ENCODE data around the gene SMARCE1.
A peak's percentile ranks its signal among the peaks of the same experiment; 100 is the strongest.

SMARCE1 gene

GRCh38 chr17:40647624-40648383, at the start of gene SMARCE1:
Gene SMARCE1, minus strand, starts transcription at chr17:40647818. Its CDS starts 2,016 bp downstream, at chr17:40645802.
- DNase-seq (ENCODE audit: low read depth in 2 of 2), result peak; percentile 39 to 44

DNA sequence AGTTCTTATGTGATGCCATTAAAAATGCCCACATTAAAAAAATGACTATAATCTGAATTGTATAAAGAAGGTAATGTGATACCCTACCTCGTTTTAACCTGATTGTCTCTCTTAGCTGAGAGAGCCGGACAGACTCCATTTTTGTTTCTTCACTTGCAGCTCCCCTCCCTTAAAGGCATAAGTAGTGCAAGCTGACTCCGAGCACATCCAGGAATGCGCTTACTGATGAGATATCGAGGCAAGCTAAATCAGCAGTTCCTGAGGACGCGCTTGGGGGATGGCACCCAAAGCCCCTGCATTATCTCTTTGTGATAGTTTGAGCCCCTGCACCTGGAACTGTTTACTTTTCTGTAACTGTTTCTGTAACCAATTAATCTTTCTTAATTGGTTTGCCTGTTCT, 49.7 kb upstream of the SMARCE1 start:
- DNase-seq (ENCODE audit: low read depth in 2 of 2), result no peak

DNA sequence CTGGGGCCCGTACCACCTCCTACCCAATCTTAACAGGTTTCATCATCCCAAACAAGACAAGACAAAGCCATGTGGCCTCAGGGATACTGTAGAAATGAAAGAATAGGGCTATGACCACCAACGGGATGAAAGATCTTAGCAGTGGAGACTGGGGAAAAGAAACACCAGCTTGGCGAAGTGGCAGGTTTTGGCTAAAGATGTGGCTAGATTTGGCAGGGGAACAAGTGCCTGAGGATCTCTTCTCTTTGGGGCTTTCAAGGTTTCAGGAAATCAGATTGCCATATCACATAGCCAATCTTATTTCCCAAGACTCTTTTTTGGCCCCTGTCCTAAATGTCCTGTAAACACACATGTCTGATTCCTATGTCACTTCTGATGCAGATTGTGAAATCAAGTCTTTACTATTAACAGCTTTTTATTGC, 49.0 kb upstream of the SMARCE1 start:
- DNase-seq (ENCODE audit: low read depth in 2 of 2), result no peak

GRCh38 chr17:40695874-40696472, 48.4 kb upstream of the SMARCE1 start:
- DNase-seq (ENCODE audit: low read depth in 2 of 2), result no peak

- DNase-seq (ENCODE audit: low read depth in 2 of 2), result no peak
Measured at GRCh38 chr17:40694584-40694983, 47.0 kb upstream of the SMARCE1 start.

DNA sequence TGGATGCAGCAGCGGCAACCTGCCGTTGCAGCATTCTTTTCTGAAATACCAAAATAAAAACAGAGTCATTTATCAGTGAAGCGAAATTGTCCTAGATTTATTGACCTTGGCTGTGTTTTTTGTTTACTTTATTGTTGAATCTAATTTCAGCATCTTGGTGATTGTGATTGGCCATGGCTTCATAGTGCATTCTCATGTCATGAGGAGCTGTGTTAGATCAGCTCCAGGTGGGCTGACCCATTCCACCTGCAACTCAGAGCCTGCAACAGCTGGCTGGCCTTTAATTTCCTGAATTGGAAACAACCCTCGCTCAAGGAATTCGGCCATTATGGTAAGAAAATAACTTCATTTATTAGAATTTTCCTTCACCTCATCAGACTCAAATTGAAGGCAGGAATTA, 39.5 kb upstream of the SMARCE1 start:
- DNase-seq (ENCODE audit: low read depth in 2 of 2), result no peak

- no peak for DNase-seq (ENCODE audit: low read depth in 2 of 2)
Measured at GRCh38 chr17:40686192-40686591, 38.6 kb upstream of the SMARCE1 start.

GRCh38 chr17:40680998-40681397, 33.4 kb upstream of the SMARCE1 start:
- no peak for DNase-seq (ENCODE audit: low read depth in 2 of 2)

DNA sequence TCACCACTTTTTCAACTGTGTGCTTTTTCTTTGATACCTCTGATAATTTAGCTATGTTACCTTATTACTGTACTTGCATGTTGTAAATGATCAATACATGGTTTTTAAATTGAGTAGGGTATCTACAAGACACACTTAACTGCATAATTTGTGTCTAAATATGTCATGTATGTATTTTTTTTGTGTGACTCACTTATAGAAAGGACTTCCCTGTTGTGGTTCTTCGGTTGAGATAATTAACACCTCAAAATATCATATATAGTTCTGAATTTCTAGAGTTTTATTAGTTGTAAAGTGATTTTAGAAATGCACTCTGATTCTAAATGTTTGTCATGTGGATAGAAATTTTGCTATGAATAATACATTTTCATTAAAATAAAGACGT, 31.9 kb upstream of the SMARCE1 start:
- no peak for DNase-seq (ENCODE audit: low read depth in 2 of 2)

DNA sequence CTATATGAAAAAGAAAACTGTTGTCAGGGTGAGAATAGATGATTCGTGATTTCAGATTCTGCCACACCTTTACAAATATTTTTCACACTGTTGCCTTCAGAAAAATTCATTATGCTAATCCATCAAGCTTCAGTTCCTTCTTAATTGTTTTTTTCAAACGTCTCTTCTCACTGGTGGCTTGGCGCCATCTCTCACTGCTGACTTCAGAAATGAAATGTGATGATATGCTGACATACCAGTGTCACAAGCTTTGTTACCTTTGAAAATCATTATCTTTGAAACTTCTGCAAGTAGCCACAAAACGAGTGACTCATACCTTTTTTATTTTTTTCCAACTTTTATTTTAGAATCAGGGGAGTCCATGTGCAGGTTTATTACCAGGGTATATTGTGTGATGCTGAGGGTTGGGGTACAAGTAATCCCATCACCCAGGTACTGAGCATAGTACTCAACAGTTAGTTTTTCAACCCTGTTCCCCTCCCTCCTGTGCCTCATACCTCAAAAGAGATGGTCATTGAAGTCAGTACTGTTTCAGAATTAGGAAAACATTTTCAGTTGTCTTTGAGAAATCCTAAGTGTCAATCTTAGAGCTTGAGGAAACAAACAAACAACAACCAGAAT, 31.4 kb upstream of the SMARCE1 start:
- no peak for DNase-seq (ENCODE audit: low read depth in 2 of 2)

GRCh38 chr17:40675905-40676304, 28.3 kb upstream of the SMARCE1 start:
- no peak for DNase-seq (ENCODE audit: low read depth in 2 of 2)

DNA sequence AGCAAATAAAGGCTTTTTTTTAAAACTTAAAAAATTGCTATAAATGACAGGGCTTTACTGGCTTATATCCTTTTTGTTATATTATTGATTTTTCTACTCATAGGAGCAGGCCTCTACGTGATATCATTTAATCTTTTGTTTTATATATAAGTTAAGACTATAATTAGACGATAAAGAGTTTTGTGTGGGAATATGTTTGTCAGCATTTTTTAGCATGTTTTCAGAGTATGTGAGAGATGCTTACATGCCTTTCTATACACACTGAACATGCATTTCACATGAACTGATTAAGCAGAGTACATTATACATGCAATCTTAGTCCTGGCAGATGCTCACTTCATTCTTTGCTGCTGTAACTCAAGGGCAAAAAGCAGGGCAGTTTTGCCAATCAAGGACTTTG, 25.0 kb upstream of the SMARCE1 start:
- no peak for DNase-seq (ENCODE audit: low read depth in 2 of 2)

GRCh38 chr17:40671282-40671681, 23.7 kb upstream of the SMARCE1 start:
- DNase-seq (ENCODE audit: low read depth in 2 of 2), result no peak

DNA sequence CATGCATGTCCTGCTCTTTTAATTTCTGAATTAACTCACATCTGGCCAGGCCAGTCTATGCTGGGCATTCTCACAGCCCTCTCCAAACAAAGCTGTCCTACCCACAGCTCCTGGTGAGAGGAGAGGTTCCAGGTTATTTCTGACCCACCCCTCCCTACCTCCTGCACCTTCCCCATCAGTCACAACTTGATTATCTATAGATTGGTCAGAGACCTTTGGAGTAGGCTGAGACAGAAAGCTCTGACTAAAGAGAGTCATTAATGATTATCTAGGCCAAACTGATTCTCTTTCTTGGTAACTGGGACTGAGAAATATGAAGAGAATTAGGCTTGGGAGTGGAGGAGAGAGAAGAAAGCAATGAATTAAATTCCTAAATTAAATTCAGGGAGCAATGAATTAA, 18.7 kb upstream of the SMARCE1 start:
- no peak for DNase-seq (ENCODE audit: low read depth in 2 of 2)

- no peak for DNase-seq (ENCODE audit: low read depth in 2 of 2)
Measured at GRCh38 chr17:40664582-40665333, 17.1 kb upstream of the SMARCE1 start, which contains the start of gene KRT222. Gene KRT222, minus strand, starts transcription at chr17:40665177. Its CDS starts 78 bp downstream, at chr17:40665099.

- DNase-seq (ENCODE audit: low read depth in 2 of 2), result no peak
Measured at GRCh38 chr17:40663252-40663651, 15.6 kb upstream of the SMARCE1 start.

DNA sequence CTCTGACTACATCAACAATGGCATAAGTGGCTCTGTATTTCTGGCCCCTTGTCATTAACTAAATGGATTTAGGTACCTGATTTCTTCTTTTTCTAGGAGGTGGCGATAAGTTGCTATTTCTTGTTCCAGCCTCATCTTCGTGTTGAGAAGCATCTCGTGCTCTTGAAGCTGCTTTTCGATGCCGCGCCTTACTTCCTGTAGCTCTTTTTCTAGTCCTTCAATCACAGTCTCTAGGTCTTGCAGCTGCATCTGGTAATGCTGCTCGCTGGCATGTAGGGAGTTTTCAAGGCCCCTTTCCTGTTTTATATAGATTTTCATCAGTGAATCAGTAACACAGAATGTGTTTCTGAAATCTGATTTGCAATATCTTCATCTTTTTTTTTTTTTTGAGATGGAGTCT, 12.3 kb upstream of the SMARCE1 start:
- no peak for DNase-seq (ENCODE audit: low read depth in 2 of 2)

DNA sequence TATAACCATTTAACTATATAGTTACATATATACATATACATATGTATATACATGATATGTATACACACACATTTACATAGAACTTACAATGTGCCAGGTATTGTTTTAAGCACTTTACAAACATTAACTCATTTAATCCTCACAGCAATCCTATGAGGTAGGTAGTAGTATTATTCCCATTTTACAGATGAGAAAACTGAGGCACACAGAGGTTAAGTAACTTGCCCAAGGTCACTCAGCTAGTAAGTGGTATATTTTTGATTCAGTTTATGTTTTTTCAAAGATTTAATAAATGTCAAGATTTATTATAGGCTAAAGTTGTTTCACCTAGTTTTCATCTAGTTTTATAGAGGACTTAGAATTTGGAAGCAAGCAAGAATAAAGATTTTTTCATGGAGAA, 10.8 kb upstream of the SMARCE1 start:
- DNase-seq (ENCODE audit: low read depth in 2 of 2), result no peak

DNA sequence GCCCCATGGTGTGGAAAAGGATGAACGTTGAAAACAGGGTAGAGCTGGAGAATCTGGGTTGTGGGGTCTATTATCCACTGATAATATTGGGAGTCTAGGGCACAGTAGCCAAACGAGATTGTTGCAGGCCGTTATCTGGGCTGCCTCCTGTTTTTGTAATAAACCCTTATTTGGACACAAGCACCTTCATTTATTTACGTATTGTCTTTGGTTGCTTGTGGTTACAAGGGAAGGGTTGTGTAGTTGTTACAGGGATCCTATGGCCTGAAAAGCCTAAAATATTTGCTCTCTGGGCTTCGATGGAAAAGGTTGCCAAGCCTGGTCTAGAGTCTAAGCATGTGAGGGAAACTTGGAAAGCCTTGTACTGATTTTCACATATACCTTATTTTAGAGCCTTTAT, 4.3 kb upstream of the SMARCE1 start:
- DNase-seq (ENCODE audit: low read depth in 2 of 2), result no peak

DNA sequence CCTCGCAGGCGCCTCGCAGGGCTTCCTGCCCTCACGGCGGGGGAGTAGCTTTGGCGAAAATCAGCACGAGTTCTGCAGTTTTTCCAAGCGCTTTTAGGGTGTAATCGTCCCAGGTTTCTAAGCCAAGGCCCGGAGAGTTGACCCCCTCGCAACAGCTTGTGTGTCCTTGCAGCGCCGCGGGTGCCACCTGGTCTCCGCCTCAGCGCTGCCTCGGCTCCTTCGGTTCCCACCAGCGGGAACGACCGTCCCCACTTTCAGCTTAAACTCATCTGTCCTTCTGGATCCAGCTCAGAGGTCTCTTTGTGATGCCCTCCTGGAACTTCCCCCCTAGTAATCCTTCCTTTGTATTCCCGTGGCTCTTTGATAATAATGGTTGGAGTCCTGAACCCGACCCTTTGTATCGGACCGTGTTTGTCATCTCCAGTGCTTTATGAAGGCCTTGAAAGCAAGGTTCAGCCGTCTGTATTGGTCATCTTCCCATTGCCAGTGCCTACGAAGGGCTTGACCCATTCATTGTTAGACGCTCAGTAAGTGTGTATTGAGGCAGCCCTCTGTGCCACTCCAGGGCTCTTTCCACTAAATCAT, 858 bp upstream of the SMARCE1 start:
- DNase-seq (ENCODE audit: low read depth in 2 of 2), result no peak

DNA sequence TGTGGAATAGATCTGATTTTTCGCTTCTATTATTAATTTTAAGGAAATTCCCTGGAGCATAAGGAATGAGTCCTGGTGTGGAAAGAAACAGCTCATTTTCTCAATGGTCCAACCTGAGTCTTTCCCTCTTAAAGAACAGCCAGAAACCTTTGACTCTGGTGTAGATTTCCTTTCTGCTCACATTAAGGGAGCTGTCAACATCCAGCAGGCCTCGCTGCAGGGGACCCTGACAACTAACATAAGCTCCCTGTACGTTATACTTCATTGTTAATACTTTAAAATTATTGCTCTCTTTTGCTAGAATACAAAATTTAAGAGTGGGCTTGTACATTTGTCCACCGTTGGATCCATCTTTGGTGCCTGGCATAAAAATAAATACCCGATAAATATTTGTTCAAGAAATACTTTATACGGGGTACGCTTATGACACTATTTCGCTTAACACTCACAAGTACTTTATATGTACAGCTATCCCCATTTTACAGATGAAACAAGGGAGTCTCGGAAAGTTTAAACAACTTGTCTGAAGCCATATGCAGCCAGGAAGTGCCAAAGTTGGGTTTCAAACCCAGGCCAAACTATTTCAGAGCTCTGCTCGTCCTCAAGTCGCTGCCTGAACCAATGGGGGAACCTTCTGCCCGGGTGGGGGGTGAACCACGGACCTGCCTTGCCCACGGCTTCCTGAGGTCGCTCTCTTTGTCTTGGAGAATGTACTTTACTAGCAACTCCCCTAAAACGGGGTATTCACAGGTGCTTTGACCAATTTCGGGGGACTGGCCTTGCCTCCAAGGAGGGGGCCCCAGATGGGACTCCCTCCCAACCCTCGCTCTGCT, 611 bp downstream of the SMARCE1 start:
- peak in 1 of 2 donors; percentile 1 for DNase-seq (ENCODE audit: low read depth in 2 of 2)
